Stimulated activated CD8-positive, alpha-beta memory T cell treated with anti-CD3 and anti-CD28 coated beads, Interleukin-15, amount 100 ng/mL, for 24 hours (primary cell): ENCODE measurements around the gene MORC1.

ENCODE experiments used
- DNase-seq: peaks from one replicate; pipeline ENCODE4 v3.0.0-alpha.2; 2020; ENCODE audit warnings: low read depth

MORC1 gene

DNA sequence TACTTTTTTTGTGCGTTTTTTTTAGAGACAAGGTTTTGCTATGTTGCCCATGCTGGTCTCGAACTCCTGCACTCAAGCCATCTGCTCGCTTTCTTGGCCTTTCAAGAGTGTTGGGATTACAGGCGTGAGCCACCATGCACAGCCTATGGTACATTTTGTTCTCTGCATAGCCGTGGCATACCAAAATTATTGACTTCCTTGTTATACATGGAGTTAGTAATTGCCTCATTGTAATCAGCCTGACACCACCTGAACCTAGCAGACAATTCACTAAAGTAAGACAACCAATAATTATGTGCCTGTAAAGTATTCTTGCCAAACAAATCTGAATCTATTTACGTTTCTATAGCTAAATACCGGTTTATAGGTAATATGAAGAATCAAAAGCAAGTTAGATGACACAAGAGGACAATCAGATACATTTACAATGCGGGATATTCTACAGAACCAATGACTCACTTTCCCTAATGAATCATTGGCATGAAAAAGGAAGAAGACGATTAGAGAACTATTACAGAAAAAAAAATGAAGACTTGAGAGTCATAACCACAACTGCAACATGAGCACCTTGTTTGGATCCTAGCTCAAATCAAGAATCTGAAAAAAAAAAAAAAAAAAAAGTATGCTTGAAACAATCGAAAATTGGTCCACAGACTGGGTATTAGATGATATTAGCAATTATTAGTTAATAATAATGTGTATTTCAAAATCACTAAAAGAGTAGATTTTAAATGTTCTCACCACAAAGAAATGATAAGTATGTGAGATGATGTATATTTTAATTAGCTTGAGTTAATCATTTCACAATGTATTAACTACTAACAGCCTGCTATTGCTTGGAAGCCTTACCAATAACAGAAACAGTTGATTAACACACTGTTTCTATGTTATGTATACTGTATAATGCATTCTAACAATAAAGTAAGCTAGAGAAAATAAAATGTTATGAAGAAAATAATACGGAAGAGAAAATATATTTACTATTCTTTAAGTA, 171.3 kb downstream of the MORC1 start:
- no peak for DNase-seq

DNA sequence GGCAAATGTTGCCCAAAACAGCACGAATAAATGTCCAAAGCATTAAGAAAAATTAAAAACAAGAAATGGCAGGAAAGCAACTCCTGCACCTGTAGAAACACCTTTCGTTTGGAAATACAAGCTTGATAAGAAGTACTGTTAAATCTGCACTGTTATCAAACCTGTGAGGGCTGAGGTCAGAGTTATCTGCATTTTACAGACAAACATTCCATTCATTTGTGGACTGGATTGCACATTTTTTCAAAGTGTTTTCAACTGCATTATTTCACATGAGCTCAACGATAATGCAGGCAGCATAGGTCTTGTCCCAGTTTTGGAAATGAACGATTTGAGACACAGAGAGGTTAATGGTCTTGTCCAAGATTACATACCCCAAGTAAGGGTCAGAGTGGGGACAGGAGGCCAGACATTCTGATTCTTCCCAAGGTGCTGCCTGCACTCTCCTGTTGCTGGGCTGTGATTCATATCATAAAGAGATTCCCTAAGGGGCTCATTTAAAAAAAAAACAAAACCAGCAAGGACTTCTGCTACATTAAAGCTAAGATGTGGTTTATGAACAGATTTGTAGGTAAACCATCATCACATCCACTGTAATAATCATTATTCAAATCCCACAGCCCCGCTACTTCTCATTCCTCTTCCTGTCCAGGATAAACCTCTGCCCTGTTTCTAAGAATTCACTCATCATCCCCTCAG, 177.2 kb downstream of the MORC1 start:
- no peak for DNase-seq

GRCh38 chr3:108940166-108940565, 177.8 kb downstream of the MORC1 start:
- DNase-seq: no peak

GRCh38 chr3:108936924-108937689, 180.8 kb downstream of the MORC1 start:
- DNase-seq: no peak

GRCh38 chr3:108931035-108931434, 186.9 kb downstream of the MORC1 start:
- DNase-seq: no peak

DNA sequence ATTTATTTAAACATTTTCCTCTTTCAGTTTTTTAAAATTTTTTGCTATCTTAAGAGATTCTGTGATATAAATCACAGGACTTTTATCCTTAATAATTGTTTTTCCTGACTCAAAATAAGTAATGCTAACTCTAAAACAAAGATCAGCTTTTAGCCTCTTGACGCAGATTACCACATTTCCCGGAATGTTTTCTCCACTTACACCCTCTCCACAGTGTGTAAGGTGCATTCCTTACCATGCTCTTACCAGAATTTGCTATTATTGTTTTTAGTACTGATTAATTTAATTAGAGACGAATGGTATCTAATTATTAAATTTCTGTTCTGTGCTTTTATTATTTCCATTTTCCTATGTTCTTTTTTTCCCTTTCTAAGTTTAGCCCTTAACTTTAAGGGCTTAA, 199.1 kb downstream of the MORC1 start:
- DNase-seq: no peak

GRCh38 chr3:108914774-108915641, 202.9 kb downstream of the MORC1 start:
- peak; percentile 1 for DNase-seq

DNA sequence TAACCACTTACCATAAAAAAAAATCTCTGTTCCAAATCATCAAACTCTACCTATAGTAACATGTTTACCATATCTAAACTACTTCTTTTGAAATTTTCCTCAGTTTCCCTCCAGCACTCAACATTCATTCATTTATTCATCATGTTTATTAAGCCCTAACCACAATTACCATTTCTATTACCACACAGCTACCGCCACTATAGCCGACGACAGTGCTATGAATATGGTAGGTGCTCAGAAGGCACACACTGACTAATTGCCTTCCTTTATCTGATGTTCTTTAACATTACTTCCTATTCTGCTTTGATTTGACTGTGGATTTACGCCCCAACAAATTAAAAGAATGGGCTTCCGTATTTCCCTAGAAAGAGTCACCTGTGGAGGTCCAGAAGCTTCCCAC, 208.1 kb downstream of the MORC1 start:
- no peak for DNase-seq
